Activated CD4-positive, alpha-beta T cell treated with anti-CD3 and anti-CD28 coated beads for 36 hours (primary cell): ENCODE results near the gene HPCA. TPM values are rescaled to one million over a fixed set of nuclear protein-coding genes. Genes with fewer than 3 reads are reported as not detected.

Source experiments
- ATAC-seq: fragments of 200-7000 bp; cut with Tn5 transposase; one replicate; pipeline ENCODE4 v1.10.0; 2021; ENCODE audit warnings: mild to moderate bottlenecking, moderate library complexity
- CTCF ChIA-PET: fragments of 350-600 bp; sonication (Branson Sonifier 250); formaldehyde crosslinking; loops from one replicate; lab custom pipeline; 2021; ENCODE audit warnings: antibody characterized with exemption; lab: Charles Lee
- POLR2A ChIA-PET: fragments of 350-600 bp; sonication (Branson Sonifier 250); formaldehyde crosslinking; loops from one replicate; lab custom pipeline; 2021; ENCODE audit warnings: antibody characterized with exemption, inconsistent platforms; lab: Charles Lee
- DNase-seq: peaks from one replicate; pipeline ENCODE4 v3.0.0-alpha.2; 2020
- H3K27ac Mint-ChIP-seq: one replicate; pipeline ENCODE4 v1.8.0; 2021; ENCODE audit warnings: mixed read lengths
- H3K27me3 Mint-ChIP-seq: one replicate; pipeline ENCODE4 v1.8.0; 2021; ENCODE audit warnings: mixed read lengths
- H3K36me3 Mint-ChIP-seq: one replicate; pipeline ENCODE4 v1.8.0; 2021; ENCODE audit warnings: low read depth, mixed read lengths
- H3K4me1 Mint-ChIP-seq: one replicate; pipeline ENCODE4 v1.8.0; 2021; ENCODE audit warnings: mixed read lengths
- H3K4me3 Mint-ChIP-seq: one replicate; pipeline ENCODE4 v1.8.0; 2021; ENCODE audit warnings: mild to moderate bottlenecking, moderate library complexity, mixed read lengths
- H3K9me3 Mint-ChIP-seq: one replicate; pipeline ENCODE4 v1.8.0; 2021; ENCODE audit warnings: low read depth, mixed read lengths
- intact Hi-C, 2 experiments: fragments of 100-400 bp; cut with DNase I in 1 of 2; cut with micrococcal nuclease in 1 of 2; formaldehyde crosslinking; loops; one replicate each; pipeline versions ENCODE4 v1.14.2 to v1.15.1; 2022 to 2024; cut with DNase I, micrococcal nuclease
- total RNA-seq, 2 experiments: library from RNA; stranded (reverse); gene quantifications; one replicate each; pipeline ENCODE4 v1.2.3, GENCODE V29; 2021

The HPCA gene
- total RNA-seq, 2 experiments from 2014 or later = 0.49 TPM; not detected in 1

DNA sequence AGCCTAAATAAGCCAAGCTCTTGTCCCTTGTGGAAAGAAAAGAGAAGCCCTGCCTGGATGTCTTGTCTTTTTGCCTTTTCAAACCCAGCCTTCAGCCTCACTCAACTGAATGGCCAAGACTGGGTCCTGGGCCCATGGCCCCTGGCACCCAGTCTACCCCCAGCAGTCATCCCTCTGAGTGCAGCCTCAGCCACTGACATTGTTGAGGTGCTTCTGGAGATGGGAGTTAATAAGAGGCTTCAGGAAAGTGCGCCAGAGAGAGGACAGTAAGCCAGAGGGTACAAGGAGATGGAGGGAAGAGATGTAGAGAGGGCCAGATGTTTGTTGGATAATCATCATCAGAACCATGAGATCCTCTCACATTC lies 22.4 kb upstream of the HPCA start:
- DNase-seq (no peak), ATAC-seq (no peak)
- Mint-ChIP-seq H3K4me1 (no peaks in the 10 kb centered on the region), H3K9me3 (no peaks in the 10 kb centered on the region), H3K36me3 (peaks cover 9% of the 10 kb centered on the region), H3K4me3 (no peak overlapping the region), H3K27ac (no peak overlapping the region), H3K27me3 (no peaks in the 10 kb centered on the region)
- ChIA-PET CTCF (interaction anchor here (1.2 to 1.6 kb wide), 2 partner anchors 12 to 14 kb away, joined by 4 to 5 read pairs; no protein-coding TSS in a partner anchor), POLR2A (no interaction called here)
- intact Hi-C loops = no loop called here

DNA sequence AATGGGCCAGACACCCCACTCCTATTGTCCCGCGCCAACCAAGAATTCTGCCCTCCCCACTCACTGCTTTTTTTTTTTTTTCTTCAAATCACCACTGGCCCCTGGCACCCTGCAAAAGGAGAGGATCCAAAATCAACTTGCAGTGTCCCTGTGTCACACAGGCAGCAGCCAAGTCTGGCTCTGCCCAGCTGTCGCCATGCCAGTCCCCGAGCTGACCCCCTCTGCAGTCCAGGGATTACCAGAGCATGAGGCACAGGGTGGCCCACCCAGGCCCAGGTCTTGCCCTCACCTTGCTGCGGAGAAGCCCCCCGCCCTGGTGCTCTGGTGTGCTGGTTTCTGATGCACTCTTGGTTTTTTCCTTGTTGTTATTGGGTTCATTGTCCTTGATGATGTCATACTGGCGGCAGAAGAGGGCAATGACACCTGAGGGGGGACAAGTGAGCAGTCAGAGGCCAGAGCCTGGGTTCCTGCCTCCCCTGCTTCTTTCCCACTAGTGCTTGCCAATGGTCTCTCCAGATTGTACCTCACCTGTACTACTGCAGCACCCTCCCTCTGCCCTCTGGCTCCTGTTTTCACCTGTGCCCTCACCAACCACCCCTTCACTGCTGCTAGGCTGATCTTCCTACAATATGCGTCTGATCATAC lies 21.8 kb upstream of the HPCA start:
- Mint-ChIP-seq H3K27me3 (peaks cover 4% of the 10 kb centered on the region), H3K4me3 (no peak overlapping the region), H3K27ac (no peak overlapping the region), H3K4me1 (no peaks in the 10 kb centered on the region), H3K36me3 (peaks cover 9% of the 10 kb centered on the region), H3K9me3 (no peaks in the 10 kb centered on the region)
- CTCF ChIA-PET = interaction anchor here (1.2 to 1.6 kb wide), 2 partner anchors 11 to 15 kb away, joined by 4 to 5 read pairs; no protein-coding TSS in a partner anchor
- DNase-seq (no peak), ATAC-seq (no peak)
- intact Hi-C loops = no loop called here
- POLR2A ChIA-PET = no interaction called here

DNA sequence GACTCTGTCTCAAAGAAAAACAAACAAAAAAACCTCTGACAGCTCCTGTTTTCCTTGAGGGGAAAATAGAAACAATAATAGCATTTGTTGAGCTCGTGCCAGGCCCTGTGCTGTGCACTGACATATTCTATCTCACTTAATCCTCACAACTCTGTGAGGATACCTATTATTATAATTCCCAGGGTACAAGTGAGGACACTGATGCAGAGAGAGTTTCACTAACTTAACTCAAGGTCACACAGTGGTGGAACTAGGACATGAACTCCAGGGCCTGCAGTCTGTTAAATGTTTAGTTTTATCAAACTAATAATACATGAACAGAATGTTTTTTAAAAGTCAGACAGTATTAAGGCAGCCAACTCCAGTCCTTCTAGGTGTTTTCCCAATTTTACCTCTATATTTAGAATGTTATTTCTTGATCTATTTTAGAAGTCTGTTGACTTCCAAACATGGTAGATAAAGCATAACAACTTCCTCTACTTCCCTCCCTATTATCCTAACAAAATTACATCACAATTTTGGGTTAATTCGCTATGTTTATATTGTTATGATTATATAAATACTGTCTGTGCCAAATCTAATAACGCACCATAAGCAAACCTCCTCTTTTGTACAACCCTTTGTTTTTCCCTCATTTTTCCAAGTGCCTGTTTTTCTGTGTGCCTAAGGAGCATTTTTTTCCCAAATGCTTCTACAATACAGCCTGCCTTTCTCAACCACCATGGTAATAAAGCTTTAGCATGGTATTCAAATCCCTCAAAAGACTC lies 20.5 kb upstream of the HPCA start:
- peaks cover 7% of the 10 kb centered on the region for H3K36me3 Mint-ChIP-seq
- H3K4me3 Mint-ChIP-seq = no peak overlapping the region
- DNase-seq (no peak), ATAC-seq (no peak)
- CTCF ChIA-PET = interaction anchor here (0.6 to 1.3 kb wide), 4 partner anchors 27 to 490 kb away, joined by 3 to 4 read pairs (median 4); no protein-coding TSS in a partner anchor
- H3K27ac Mint-ChIP-seq = no peak overlapping the region
- POLR2A ChIA-PET = no interaction called here
- H3K27me3 Mint-ChIP-seq = peaks cover 11% of the 10 kb centered on the region
- H3K4me1 Mint-ChIP-seq = no peaks in the 10 kb centered on the region
- intact Hi-C loops = no loop called here
- H3K9me3 Mint-ChIP-seq = no peaks in the 10 kb centered on the region

DNA sequence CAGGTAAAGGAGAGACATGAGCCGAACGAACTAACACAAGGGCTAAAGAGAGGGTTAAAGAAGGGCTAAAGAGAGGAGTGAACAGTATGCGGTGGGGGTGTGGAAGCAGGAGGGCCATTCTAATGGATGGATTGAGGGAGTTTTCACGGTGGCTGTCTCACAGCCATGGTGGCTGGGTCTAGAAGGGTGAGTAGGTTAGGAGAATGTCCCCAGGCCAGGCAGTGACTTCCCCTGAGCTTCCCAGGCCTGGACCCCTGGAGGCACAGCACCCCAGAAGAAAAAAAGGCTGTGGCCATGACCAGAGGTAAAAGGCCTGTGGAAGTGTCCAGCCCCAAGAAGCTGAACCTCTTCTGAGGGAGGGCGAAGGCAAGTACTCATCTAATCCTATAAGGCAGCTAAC lies 19.1 kb upstream of the HPCA start:
- H3K4me1 Mint-ChIP-seq = no peaks in the 10 kb centered on the region
- ATAC-seq (no peak), DNase-seq (no peak)
- no peaks in the 10 kb centered on the region for H3K9me3 Mint-ChIP-seq
- intact Hi-C loops = no loop called here
- peaks cover 23% of the 10 kb centered on the region for H3K27me3 Mint-ChIP-seq
- ChIA-PET CTCF (interaction anchor here (0.8 to 1.3 kb wide), 2 partner anchors 93 to 347 kb away, joined by 3 read pairs; no protein-coding TSS in a partner anchor), POLR2A (no interaction called here)
- peaks cover 3% of the 10 kb centered on the region for H3K36me3 Mint-ChIP-seq
- no peak overlapping the region for H3K4me3 Mint-ChIP-seq
- H3K27ac Mint-ChIP-seq = no peak overlapping the region

GRCh38 chr1:32867671-32868070 lies 18.6 kb upstream of the HPCA start:
- DNase-seq = no peak
- intact Hi-C loops = no loop called here
- H3K4me3 Mint-ChIP-seq = no peak overlapping the region
- H3K4me1 Mint-ChIP-seq = no peaks in the 10 kb centered on the region
- no peak for ATAC-seq
- H3K27me3 Mint-ChIP-seq = peaks cover 24% of the 10 kb centered on the region
- H3K27ac Mint-ChIP-seq = no peak overlapping the region
- H3K9me3 Mint-ChIP-seq = no peaks in the 10 kb centered on the region
- H3K36me3 Mint-ChIP-seq = no peaks in the 10 kb centered on the region
- ChIA-PET CTCF (no interaction called here), POLR2A (no interaction called here)

GRCh38 chr1:32868085-32868484 lies 18.2 kb upstream of the HPCA start:
- no peak overlapping the region for H3K4me3 Mint-ChIP-seq
- H3K9me3 Mint-ChIP-seq = no peaks in the 10 kb centered on the region
- intact Hi-C loops = no loop called here
- CTCF ChIA-PET = no interaction called here
- DNase-seq (no peak), ATAC-seq (no peak)
- no peak overlapping the region for H3K27ac Mint-ChIP-seq
- POLR2A ChIA-PET = no interaction called here
- H3K27me3 Mint-ChIP-seq = peaks cover 26% of the 10 kb centered on the region
- H3K36me3 Mint-ChIP-seq = no peaks in the 10 kb centered on the region
- no peaks in the 10 kb centered on the region for H3K4me1 Mint-ChIP-seq

GRCh38 chr1:32868806-32869455 lies 17.4 kb upstream of the HPCA start:
- no peak for DNase-seq
- intact Hi-C loops = no loop called here
- POLR2A ChIA-PET = no interaction called here

GRCh38 chr1:32869923-32870614 lies 16.2 kb upstream of the HPCA start:
- intact Hi-C loops = loop anchor here in 1 of 2 experiments (5.0 kb wide), 1 partner anchor 98 kb away; no protein-coding TSS in a partner anchor
- Mint-ChIP-seq H3K36me3 (no peaks in the 10 kb centered on the region), H3K27me3 (peaks cover 36% of the 10 kb centered on the region), H3K27ac (no peak overlapping the region), H3K4me3 (no peak overlapping the region), H3K9me3 (no peaks in the 10 kb centered on the region), H3K4me1 (no peaks in the 10 kb centered on the region)
- CTCF ChIA-PET = interaction anchor here (0.9 kb wide), 1 partner anchor 157 kb away, joined by 3 read pairs; no protein-coding TSS in a partner anchor
- no peak for ATAC-seq
- no peak for DNase-seq
- POLR2A ChIA-PET = no interaction called here

More at GRCh38 chr1:32868806-32869455, 17.4 kb upstream of the HPCA start:
- H3K27me3 Mint-ChIP-seq = peaks cover 28% of the 10 kb centered on the region
- H3K9me3 Mint-ChIP-seq = no peaks in the 10 kb centered on the region
- H3K4me3 Mint-ChIP-seq = no peak overlapping the region
- no peak for ATAC-seq
- no peaks in the 10 kb centered on the region for H3K36me3 Mint-ChIP-seq
- no peak overlapping the region for H3K27ac Mint-ChIP-seq
- H3K4me1 Mint-ChIP-seq = no peaks in the 10 kb centered on the region
- CTCF ChIA-PET = interaction anchor here (1.0 kb wide), 1 partner anchor 96 kb away, joined by 4 read pairs; no protein-coding TSS in a partner anchor

- POLR2A ChIA-PET = interaction anchor here (0.6 kb wide), 1 partner anchor 14 kb away, joined by 3 read pairs; no protein-coding TSS in a partner anchor
- H3K36me3 Mint-ChIP-seq = no peaks in the 10 kb centered on the region
Observed at GRCh38 chr1:32870615-32871363, 15.5 kb upstream of the HPCA start, which contains the start of gene FNDC5. FNDC5 (minus strand) TSS chr1:32870912.

More at GRCh38 chr1:32870615-32871363, 15.5 kb upstream of the HPCA start, which contains the start of gene FNDC5:
- CTCF ChIA-PET = interaction anchor here (0.9 to 1.7 kb wide), 4 partner anchors 44 to 218 kb away, joined by 3 to 9 read pairs (median 4); no protein-coding TSS in a partner anchor
- Mint-ChIP-seq H3K9me3 (no peaks in the 10 kb centered on the region), H3K4me1 (no peaks in the 10 kb centered on the region), H3K4me3 (no peak within 1 kb of the TSS), H3K27ac (no peak within 1 kb of the TSS), H3K27me3 (peaks cover 42% of the 10 kb centered on the region)
- no peak for ATAC-seq
- intact Hi-C loops = loop anchor here in 1 of 2 experiments (5.0 kb wide), 1 partner anchor 98 kb away; no protein-coding TSS in a partner anchor
- no peak for DNase-seq
